ENCODE results near the gene MYL5. TPM values are rescaled to one million over a fixed set of nuclear protein-coding genes. Genes with fewer than 3 reads are reported as not detected.

The MYL5 gene
- total and polyA plus RNA-seq, 2 of the 13 experiments (the other 11 are each of a cell fraction or from before 2014, with no cell fraction given) = 6.5 to 16.0 TPM

GRCh38 chr4:677431-678293 is 3.3 kb downstream of the MYL5 start (continued):
- TF ChIP-seq ZUFSP (CRISPR knock-in tag; IDR thresholded peaks at IDR 0.05; ENCODE audit: borderline replicate concordance) (no peak), MAFF (IDR thresholded peaks at IDR 0.05; ENCODE audit: low read depth, low read length) (no peak), ZBTB38 (CRISPR knock-in tag; IDR thresholded peaks at IDR 0.05) (no peak), ZSCAN12 (CRISPR knock-in tag; IDR thresholded peaks at IDR 0.05) (no peak), HDAC2 (CRISPR knock-in tag; IDR thresholded peaks at IDR 0.05) (peak; percentile 17; the same call in 1 of the 2 replicates), KDM5A (IDR thresholded peaks at IDR 0.05; ENCODE audit: borderline replicate concordance, low read length) (no peak), ZNF264 (CRISPR knock-in tag; IDR thresholded peaks at IDR 0.05) (no peak), STAT6 (CRISPR knock-in tag; IDR thresholded peaks at IDR 0.05; ENCODE audit: borderline replicate concordance) (no peak), IKZF5 (CRISPR knock-in tag; IDR thresholded peaks at IDR 0.05) (no peak), KLF12 (CRISPR knock-in tag; IDR thresholded peaks at IDR 0.05; ENCODE audit: borderline replicate concordance) (no peak), NFYB (CRISPR knock-in tag; IDR thresholded peaks at IDR 0.05) (no peak), ZNF280B (CRISPR knock-in tag; IDR thresholded peaks at IDR 0.05; ENCODE audit: borderline replicate concordance) (0 out of 2 replicates have a peak, but pooled peaks have one; percentile 8), ASH2L (IDR thresholded peaks at IDR 0.05; ENCODE audit: insufficient read length, low read depth, low read length) (no peak), NFE2L1 (CRISPR knock-in tag; IDR thresholded peaks at IDR 0.05; ENCODE audit: borderline replicate concordance) (no peak), ZNF136 (CRISPR knock-in tag; IDR thresholded peaks at IDR 0.05; ENCODE audit: low read depth) (no peak), PAWR (CRISPR knock-in tag; IDR thresholded peaks at IDR 0.05; ENCODE audit: borderline replicate concordance) (no peak), GABPA (IDR thresholded peaks at IDR 0.05; ENCODE audit: low read depth, low read length) (no peak), GABPA (CRISPR knock-in tag; IDR thresholded peaks at IDR 0.05; ENCODE audit: low read depth) (no peak), CHD2 (IDR thresholded peaks at IDR 0.05; ENCODE audit: low read depth, low read length) (no peak), ZFP90 (CRISPR knock-in tag; IDR thresholded peaks at IDR 0.05; ENCODE audit: borderline replicate concordance) (no peak), ZNF724P (CRISPR knock-in tag; IDR thresholded peaks at IDR 0.05; ENCODE audit: borderline replicate concordance) (0 out of 2 replicates have a peak, but pooled peaks have one; percentile 18), ERF (CRISPR knock-in tag; IDR thresholded peaks at IDR 0.05) (no peak), SP5 (CRISPR knock-in tag; IDR thresholded peaks at IDR 0.05; ENCODE audit: borderline replicate concordance, low read depth) (peak; percentile 15; the same call in 1 of the 2 replicates)
